GM12873 (cell line): Measurements from ENCODE around the gene TMTC3.

ENCODE experiments used
- TF ChIP-seq, protein P1 (sequence below): IDR thresholded peaks from 2 replicates; pipeline ENCODE4 v1.5.1; 2012; ENCODE audit warnings: low read depth, mild to moderate bottlenecking, moderate library complexity, low read length, control low read depth; ENCODE audit not compliant: insufficient read depth; ENCODE audit errors: missing control alignments

The TMTC3 gene

DNA sequence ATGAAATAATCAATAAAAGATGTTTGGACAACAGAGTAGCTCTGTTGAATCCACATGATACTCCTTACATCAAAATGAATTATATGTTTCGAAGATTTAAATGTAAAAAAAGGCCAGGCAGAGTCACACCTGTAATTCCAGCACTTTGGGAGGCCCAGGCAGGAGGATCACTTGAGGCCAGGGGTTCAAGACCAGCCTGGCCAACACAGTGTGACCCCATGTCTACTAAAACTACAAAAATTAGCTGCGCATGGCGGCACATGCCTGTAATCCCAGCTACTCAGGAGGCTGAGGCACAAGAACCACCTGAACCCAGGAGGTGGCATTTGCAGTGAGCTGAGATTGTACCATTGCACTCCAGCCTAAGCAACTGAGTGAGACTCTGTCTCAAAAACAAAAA is 15.0 kb upstream of the TMTC3 start:
- TF ChIP-seq, protein P1, sequence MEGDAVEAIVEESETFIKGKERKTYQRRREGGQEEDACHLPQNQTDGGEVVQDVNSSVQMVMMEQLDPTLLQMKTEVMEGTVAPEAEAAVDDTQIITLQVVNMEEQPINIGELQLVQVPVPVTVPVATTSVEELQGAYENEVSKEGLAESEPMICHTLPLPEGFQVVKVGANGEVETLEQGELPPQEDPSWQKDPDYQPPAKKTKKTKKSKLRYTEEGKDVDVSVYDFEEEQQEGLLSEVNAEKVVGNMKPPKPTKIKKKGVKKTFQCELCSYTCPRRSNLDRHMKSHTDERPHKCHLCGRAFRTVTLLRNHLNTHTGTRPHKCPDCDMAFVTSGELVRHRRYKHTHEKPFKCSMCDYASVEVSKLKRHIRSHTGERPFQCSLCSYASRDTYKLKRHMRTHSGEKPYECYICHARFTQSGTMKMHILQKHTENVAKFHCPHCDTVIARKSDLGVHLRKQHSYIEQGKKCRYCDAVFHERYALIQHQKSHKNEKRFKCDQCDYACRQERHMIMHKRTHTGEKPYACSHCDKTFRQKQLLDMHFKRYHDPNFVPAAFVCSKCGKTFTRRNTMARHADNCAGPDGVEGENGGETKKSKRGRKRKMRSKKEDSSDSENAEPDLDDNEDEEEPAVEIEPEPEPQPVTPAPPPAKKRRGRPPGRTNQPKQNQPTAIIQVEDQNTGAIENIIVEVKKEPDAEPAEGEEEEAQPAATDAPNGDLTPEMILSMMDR = no peak

DNA sequence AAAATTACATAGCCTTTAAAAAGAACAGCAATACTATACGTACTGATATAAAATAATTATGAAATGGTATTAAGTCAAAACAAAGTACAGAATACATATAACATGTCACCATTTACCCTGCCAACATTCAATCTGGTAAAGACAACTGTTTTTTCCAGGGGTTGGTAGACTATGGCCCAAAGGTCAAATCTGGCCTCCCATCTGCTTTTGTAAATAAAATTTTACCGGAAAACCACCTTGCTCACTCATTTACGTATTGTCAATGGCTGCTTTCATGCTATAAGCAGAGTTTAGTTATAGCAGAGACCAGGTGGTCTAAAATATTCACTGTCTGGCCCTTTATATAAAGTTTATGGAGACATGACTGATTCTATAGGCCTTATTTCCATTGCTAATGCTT is 14.3 kb upstream of the TMTC3 start:
- TF ChIP-seq, protein P1 = no peak

DNA sequence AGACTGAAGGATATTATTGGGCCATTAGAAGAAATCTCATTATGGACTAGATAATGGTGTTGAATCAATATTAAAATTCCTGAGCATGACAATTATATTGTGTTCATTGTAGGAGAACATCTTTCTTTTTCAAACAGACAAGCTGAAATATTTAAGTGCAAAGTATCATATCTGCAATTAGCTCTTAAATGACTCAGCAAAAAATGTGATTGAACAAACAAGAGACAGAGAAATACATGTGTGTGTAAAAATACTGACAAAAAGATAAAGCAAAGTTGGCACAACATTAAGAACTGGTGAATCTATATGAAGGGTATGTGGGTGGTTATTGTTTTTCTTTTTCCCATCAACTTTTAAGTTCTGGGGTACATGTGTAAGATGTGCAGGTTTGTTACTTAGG is 9.7 kb upstream of the TMTC3 start:
- TF ChIP-seq, protein P1 = no peak

DNA sequence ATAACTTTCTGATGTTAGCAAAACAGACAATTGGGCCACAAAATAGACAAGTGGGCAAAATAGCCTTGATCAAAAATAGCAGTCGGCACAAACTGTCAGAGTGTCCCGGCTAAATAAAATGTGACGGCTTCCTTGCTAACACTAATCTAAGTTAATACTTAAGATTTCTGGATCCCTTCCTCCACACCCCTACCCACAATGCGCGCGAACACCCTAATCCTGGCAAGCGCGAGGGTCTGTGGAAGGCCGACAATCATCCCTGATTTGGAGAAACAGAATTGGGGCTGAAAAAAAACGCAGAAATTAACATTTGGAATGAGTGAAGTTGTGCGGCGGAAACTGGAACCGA is 708 bp upstream of the TMTC3 start:
- TF ChIP-seq, protein P1 = no peak

DNA sequence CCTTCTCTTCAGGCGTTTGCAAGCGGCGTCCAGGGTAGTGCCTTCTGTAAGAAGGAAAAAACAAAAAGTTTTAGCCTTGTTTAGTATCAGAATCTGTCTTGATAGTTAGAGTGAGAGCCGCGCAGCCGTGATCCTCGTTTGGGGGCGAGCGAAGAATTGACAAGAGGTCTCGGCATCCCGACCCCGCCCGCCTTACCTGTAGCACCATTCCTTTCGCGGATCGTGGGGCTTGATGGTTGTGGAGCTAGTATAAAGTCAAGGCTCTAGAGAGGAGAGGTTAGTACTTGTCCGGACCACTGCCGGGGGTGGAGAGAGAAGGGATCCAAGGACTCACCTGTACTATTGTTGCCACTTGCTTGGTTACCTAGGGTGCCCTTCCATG is 494 bp downstream of the TMTC3 start:
- TF ChIP-seq, protein P1 = no peak

DNA sequence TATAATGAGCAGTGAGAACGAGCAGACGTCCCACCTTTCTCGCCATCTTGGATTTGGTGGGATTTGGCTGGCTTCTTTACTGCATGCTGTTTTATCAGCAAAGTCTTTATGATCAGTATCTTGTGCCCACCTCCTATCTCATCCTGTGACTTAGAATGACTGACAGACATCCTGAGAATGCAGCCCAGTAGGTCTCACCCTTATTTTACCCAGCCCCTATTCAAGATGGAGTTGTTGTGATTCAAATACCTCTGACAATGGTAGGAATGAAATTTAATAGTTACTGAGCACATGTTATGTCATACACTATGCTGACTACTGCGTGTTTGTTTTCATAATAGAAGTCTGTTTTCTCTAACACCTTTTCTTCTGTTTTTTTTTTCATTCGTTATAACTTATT is 1.9 kb downstream of the TMTC3 start:
- TF ChIP-seq, protein P1 = no peak

DNA sequence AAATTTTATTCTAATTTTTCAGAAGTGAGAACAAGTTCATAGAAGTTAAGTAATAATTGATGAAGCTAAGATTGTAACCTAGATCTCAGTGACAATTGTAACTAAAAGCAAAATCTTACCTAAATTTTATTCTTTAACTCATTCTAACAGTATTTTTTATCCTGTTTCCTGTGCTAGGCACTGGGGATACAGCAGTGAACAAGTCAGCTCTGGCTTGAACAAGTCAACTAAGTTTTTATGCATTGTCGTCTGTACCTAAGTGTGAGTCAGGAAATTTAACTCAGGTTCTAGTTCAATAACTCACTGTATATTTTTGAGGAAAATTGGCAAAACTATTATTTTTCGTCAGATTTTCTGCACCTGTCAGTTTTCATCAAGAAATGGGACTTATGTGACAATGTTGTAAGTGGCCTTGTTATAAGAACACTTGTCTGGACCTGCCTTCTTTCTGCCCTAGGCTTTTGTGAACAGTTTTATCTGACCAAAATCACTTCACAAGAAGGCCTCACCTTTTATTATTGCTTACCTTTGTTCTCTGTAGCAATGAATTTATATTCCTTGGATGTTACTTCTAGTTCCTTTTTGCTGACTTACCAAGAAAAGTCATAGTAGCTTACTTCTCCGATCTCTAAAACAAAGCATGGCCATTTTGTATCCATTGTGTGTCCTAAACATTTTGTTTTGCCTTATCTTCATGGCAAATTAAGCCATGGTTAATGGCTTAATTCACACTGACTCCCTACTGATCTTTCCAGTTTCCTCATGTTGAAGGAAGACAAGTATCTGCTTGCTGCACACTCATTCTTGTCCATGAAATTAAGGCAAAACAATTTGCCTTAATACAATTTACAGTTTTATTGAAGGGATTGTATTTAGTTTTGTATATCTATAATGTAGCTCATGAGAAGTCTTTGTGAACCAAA is 2.7 kb downstream of the TMTC3 start:
- TF ChIP-seq, protein P1 = no peak
